Fibroblast of lung (primary cell): ENCODE measurements around the gene GSTA5.

Experiments used
- CTCF ChIP-seq, 2 donors: IDR thresholded peaks in 1 of 2; conservative IDR thresholded peaks in 1 of 2; 1 replicate in 1 of 2; 2 replicates in 1 of 2; pipeline ENCODE4 v1.5.1; 2011 to 2012; ENCODE audit warnings: low read length in 2 of 2, control low read depth in 1 of 2, inconsistent platforms in 1 of 2, low read depth in 1 of 2, mild to moderate bottlenecking in 1 of 2
- EZH2 ChIP-seq: IDR thresholded peaks from 2 replicates; pipeline ENCODE4 v1.5.1; 2012; ENCODE audit warnings: low read length, control low read depth, mild to moderate bottlenecking; ENCODE audit errors: missing control alignments

- TF ChIP-seq EZH2 = no peak
- TF ChIP-seq CTCF (conservative IDR thresholded peaks at IDR 0.05 in 1 of 2, IDR thresholded peaks at IDR 0.05 in 1 of 2; ENCODE audit: low read depth in 1 of 2, low read length in 2 of 2) = no peak
These were observed 11.4 kb downstream of the GSTA5 start for GRCh38 chr6:52829046-52829817.
